ENCODE data around the gene CS. TPM values are rescaled to one million over a fixed set of nuclear protein-coding genes. Genes with fewer than 3 reads are reported as not detected.

The CS gene
- total RNA-seq, 2 experiments from 2014 or later = 139 to 145 TPM

- H3K4me3 Mint-ChIP-seq = no peak overlapping the region
- no peaks in the 10 kb centered on the region for H3K4me1 Mint-ChIP-seq (ENCODE audit: low read depth)
- no peaks in the 10 kb centered on the region for H3K27me3 Mint-ChIP-seq
- no peaks in the 10 kb centered on the region for H3K9me3 ChIP-seq (ENCODE audit: control insufficient read depth in 1 of 2, insufficient read depth in 1 of 2, low read length in 2 of 2)
- TF ChIP-seq CTCF (IDR thresholded peaks at IDR 0.05) = no peak
- H3K27ac Mint-ChIP-seq = no peak overlapping the region
- no peak overlapping the region for H3K27ac ChIP-seq (ENCODE audit: low read depth in 1 of 2, low read length in 2 of 2)
- no peak overlapping the region for H3K4me3 ChIP-seq (ENCODE audit: low read length)
- no peak for ATAC-seq (ENCODE audit: poor library complexity)
- peaks cover 43% of the 10 kb centered on the region for H3K36me3 Mint-ChIP-seq (ENCODE audit: low read depth)
- H3K4me1 ChIP-seq (ENCODE audit: insufficient read depth, low read length) = no peaks in the 10 kb centered on the region
- no peaks in the 10 kb centered on the region for H3K9me3 Mint-ChIP-seq
- H3K36me3 ChIP-seq (ENCODE audit: insufficient read depth, low read length) = peaks cover 39% of the 10 kb centered on the region
- POLR2A ChIA-PET = interaction anchor here (0.7 to 1.6 kb wide), 3 partner anchors 9 to 52 kb away, joined by 3 to 7 read pairs (median 3); partner anchors contain the start of gene CS
- intact Hi-C loops (cut with DNase I, micrococcal nuclease) = no loop called here
- H3K27me3 ChIP-seq (ENCODE audit: control insufficient read depth in 1 of 2, insufficient read depth in 2 of 2, low read length in 2 of 2) = no peaks in the 10 kb centered on the region
- CTCF ChIA-PET = no interaction called here
- no peak for DNase-seq
These were observed 8.6 kb upstream of the CS start for GRCh38 chr12:56308714-56309113.

GRCh38 chr12:56307221-56307965, 7.3 kb upstream of the CS start:
- H3K27me3 Mint-ChIP-seq = no peaks in the 10 kb centered on the region
- H3K27ac Mint-ChIP-seq = no peak overlapping the region
- no peak overlapping the region for H3K4me3 ChIP-seq (ENCODE audit: low read length)
- DNase-seq (no peak), ATAC-seq (ENCODE audit: poor library complexity) (no peak)
- no peaks in the 10 kb centered on the region for H3K4me1 ChIP-seq (ENCODE audit: insufficient read depth, low read length)
- TF ChIP-seq CTCF (IDR thresholded peaks at IDR 0.05) = no peak
- peaks cover 39% of the 10 kb centered on the region for H3K36me3 ChIP-seq (ENCODE audit: insufficient read depth, low read length)
- no peak overlapping the region for H3K4me3 Mint-ChIP-seq
- H3K27me3 ChIP-seq (ENCODE audit: control insufficient read depth in 1 of 2, insufficient read depth in 2 of 2, low read length in 2 of 2) = no peaks in the 10 kb centered on the region
- intact Hi-C loops (cut with DNase I, micrococcal nuclease) = no loop called here
- peaks cover 2% of the 10 kb centered on the region for H3K4me1 Mint-ChIP-seq (ENCODE audit: low read depth)
- peaks cover 45% of the 10 kb centered on the region for H3K36me3 Mint-ChIP-seq (ENCODE audit: low read depth)
- no peak overlapping the region for H3K27ac ChIP-seq (ENCODE audit: low read depth in 1 of 2, low read length in 2 of 2)
- H3K9me3 Mint-ChIP-seq = no peaks in the 10 kb centered on the region
- CTCF ChIA-PET = no interaction called here
- no peaks in the 10 kb centered on the region for H3K9me3 ChIP-seq (ENCODE audit: control insufficient read depth in 1 of 2, insufficient read depth in 1 of 2, low read length in 2 of 2)
- POLR2A ChIA-PET = no interaction called here

- Histone ChIP-seq H3K36me3 (ENCODE audit: insufficient read depth, low read length) (peaks cover 27% of the 10 kb centered on the region), H3K27me3 (ENCODE audit: control insufficient read depth in 1 of 2, insufficient read depth in 2 of 2, low read length in 2 of 2) (no peaks in the 10 kb centered on the region), H3K27ac (ENCODE audit: low read depth in 1 of 2, low read length in 2 of 2) (peak overlapping the region in 1 of 2 donors; percentile 25), H3K4me3 (ENCODE audit: low read length) (no peak overlapping the region), H3K9me3 (ENCODE audit: control insufficient read depth in 1 of 2, insufficient read depth in 1 of 2, low read length in 2 of 2) (no peaks in the 10 kb centered on the region), H3K4me1 (ENCODE audit: insufficient read depth, low read length) (peaks cover 20% of the 10 kb centered on the region)
- CTCF ChIA-PET = no interaction called here
- Mint-ChIP-seq H3K27me3 (no peaks in the 10 kb centered on the region), H3K27ac (peak overlapping the region; percentile 20), H3K4me3 (no peak overlapping the region), H3K9me3 (no peaks in the 10 kb centered on the region), H3K4me1 (ENCODE audit: low read depth) (peaks cover 23% of the 10 kb centered on the region), H3K36me3 (ENCODE audit: low read depth) (peaks cover 36% of the 10 kb centered on the region)
- DNase-seq = no peak
- POLR2A ChIA-PET = no interaction called here
- intact Hi-C loops (cut with DNase I, micrococcal nuclease) = no loop called here
- TF ChIP-seq CTCF (IDR thresholded peaks at IDR 0.05) = no peak
- ATAC-seq (ENCODE audit: poor library complexity) = no peak
These were observed 4.9 kb upstream of the CS start for GRCh38 chr12:56304872-56305590.

All from CD4-positive, alpha-beta T cell (primary cell).